ENCODE data around the gene ATXN7L1.
"Not testable (repeated sequence)": the region's sequence is repeated elsewhere in the genome, so short reads cannot be mapped to it uniquely, and the experiment has no call there.

Gene ATXN7L1

DNA sequence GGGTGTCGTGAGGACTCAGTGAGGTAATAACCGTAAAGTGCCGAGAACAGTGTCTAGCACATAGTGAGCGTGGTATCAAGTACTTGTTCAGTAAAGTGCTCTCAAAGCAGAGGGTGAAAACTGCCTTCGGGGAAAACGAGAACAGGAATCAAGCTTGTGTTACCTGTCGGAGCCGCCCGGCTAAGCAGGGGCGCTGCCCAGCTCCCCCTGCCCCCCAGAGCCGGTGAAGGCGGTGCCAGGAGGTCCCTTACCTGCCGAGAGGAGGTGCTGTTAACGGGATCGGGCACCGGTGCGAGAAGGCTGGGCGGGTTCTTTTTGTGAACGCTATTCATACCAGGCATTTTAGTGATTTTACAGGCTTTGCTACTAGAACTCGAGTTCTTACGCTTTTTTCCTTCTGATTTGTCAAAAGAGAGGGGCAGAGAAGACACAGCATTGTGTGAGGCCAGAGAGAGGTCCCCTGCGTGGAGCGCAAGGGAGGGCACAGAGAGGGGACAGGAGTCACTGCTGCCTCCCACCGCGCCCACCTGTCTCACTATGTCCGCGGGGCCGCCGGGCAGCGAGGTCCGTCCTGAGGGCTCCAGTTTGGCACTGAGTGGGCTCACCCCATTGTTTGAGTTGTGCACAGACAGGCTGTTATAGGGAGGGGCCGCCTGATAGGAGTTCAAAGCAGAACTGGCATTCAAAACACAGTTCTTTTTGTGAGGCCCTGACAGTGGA lies 262.6 kb downstream of the ATXN7L1 start:
- no peak for DNase-seq (ENCODE audit: low read depth)

DNA sequence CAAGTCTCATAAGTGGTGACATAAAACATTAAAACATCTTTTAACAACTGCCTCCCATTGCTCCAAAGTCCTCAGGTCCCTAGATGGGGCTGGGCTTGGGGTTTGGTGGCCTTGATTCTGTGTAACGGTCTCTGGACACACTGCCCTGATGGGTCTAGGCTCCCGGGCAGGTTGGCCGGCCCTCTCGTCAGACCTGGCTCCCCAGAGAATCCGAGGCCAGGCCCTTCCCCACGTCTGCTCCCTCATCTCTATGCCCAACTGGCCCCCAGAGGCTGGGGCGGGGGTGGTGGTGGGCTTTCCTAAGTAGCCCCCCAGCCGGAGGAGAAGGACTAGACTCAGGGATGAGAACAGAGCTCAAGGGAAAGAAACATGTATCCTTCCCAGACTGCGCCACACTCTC lies 263.6 kb downstream of the ATXN7L1 start:
- no peak for DNase-seq (ENCODE audit: low read depth)

DNA sequence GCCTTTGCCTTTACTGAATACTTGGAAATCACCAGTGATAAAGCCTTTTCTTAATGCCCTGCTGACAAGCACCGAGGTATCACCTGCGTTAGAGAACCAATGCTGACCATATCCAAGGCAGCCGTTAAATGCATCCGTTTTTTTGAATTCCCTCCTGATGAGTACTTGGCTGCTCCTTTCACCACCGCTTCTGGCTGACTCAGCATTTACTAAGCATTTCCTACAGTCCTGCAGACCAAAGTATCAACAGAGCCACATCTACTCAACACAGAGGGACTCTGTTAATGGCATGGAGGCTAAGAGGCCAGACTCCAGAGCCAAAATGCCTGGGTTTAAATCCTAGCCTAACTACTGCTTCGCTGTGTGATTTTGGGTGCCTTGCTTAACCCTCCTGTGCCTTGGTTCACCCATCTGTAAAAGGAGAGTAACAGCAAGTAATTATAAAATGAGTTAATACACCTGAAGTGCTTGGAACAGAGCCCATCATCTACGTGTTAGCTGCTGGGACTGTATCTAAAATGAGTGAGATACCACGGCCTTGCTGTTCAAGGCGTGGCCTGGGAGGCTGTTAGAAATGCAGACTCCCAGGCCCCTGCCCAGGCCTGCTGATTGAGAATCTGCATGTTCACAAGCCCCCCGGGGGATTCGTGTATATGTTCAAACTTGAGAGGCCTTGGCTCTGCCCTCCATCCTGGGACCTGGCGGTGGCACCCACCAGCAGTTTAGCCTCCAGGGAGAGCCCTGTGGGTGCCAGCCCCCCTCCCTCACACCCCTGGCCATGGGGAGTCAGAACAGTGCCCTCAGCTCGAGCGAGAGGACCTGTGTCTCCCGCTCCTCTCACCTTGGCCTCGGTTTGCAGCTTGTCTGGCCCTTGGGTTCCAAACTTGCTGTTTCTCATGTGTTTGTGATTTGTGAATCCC lies 264.3 kb downstream of the ATXN7L1 start:
- peak; percentile 42 for DNase-seq (ENCODE audit: low read depth)

DNA sequence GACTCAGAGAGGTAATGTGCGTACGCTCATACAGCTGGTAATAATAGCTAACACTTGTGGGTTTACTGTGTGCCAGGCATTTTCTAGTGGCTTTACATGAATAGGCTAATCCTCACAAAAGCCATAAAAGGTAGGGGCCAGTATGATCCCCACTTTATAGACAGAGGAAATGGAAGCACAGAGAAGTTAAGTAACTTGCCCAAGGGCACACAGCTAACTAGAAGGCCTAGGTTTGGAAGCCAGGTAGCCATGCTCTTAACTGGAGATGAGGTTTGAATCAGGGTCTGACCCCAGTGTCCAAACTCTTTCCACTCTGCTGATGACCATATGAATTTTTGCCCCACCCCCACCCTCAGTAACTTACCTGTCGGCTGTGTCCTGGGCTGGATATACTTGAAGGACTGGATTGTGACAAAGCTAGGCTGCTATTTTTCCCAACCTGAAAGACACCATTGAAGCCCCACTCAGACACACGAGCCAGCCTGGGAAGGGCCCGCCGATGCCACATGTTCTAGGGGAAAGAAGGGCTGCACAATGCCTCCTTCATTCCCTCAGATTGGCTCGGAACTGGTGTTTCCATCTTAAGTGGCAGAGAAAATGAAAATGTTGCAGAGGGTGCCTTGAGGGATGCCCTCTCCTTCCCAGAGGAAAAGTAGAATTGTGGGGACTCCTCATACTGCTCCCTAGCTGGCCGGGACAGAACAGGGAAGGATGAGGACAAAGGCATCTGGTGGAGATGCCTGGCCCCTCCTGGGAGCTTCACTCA lies 266.1 kb downstream of the ATXN7L1 start:
- DNase-seq (ENCODE audit: low read depth), result no peak

DNA sequence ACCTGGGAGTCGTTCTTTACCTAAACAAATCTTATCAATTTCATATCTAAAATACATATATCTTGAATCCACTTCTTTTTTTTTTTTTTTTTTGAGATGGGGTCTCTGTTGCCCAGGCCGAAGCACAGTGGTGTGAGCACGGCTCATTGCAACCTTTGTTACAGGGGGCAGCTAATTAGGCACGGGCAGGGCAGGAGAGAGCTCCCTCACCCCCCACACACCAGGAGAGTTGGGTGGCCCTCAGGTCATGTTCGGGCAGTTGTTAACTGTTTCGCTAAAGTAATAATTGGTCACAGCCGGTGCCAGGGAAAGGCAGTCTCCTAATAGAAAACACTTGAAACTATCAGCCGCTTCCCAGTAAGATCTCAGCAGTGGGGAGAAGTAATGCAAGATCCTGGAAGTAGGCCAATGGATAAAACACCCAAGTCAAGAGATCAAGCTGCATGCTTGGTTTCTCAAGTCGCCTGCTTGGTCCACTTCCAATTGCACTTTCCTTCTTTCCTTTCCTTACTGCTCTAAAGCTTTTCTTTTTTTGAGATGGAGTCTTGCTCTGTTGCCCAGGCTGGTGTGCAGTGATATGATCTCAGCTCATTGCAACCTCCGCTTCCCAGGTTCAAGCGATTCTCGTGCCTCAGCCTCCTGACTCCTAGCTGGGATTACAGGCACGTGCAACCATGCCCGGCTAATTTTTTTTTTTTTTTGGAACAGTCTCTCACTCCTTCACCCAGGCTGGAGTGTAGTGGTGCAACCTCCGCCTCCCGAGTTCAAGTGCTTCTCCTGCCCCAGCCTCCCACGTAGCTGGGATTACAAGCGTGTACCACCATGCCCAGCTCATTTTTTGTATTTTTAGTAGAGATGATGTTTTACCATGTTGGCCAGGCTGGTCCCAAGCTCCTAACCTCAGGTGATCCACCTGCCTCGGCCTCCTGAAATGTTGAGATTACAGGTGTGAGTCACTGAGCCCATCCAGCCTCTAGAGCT lies 273.8 kb downstream of the ATXN7L1 start:
- peak; percentile 56 for DNase-seq (ENCODE audit: low read depth)

DNA sequence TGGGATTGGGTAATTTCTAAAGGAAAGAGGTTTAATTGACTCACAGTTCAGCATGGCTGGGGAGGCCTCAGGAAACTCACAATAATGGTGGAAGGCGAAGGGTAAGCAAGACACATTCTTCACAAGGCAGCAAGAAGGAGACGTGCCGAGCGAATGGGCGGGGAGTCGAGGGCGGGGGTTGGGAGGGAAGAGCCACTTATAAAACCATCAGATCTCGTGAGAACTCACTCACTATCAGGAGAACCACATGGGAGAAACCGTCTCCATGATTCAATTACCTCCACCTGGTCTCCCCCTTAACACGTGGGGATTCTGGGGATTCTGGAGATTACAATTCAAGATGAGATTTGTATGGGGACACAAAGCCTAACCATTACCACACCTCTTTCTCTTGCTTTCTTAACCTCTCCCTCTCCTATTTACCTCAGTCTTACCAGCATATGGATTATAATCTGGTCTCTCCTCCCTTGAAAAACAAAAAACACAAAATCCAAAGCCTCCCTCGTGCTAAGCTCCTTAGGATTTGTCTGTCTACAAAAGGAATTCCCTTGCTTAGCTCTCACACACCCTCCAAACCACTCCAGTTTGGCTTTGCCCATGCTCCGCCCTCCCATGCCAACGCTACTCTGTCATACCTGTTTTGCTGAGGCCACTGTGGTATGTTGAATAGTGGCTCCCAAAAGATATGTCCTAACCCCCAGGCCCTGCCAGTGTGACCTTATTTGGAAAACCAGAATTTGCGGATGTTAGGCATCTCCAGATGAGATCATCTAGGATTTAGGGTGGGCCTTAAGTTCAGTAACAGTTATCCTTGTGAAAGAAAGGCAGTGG lies 275.5 kb downstream of the ATXN7L1 start:
- DNase-seq (ENCODE audit: low read depth), result peak; percentile 20

DNA sequence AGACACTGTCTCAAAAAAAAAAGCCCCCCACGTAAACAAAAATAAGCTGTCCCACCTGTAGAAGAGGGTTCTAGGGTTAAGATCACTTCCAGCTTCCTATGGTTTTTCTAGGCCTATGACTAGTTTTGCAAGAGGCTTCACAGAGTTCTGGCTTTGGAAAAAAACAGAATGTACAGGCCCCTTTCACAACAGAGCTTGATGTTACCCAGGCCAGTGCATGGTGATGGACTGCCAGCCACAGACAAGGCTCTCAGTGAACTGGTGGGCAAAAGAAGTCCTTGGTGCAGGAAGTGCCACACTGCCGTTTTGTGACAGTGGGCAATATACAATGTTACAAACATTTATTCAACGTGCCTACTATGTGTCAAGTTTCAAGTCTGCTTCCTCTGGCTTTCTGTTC lies 276.8 kb downstream of the ATXN7L1 start:
- peak; percentile 76 for DNase-seq (ENCODE audit: low read depth)

DNA sequence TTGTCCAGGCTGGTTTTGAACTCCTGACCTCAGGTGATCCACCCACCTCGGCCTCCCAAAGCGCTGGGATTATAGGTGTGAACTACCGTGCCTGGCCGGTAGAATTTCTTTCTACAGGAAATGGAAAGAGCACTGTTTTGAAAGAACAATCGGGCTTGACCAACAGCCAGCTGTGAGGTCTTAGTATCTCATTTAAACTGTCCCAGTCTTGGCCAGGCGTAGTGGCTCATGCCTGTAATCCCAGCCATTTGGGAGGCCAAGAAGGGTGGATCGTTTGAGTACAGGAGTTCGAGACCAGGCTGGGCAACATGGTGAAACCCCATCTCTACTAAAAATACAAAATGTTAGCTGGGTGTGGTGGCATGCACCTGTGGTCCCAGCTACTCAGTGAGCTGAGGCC lies 277.3 kb downstream of the ATXN7L1 start:
- not testable (repeated sequence) for DNase-seq (ENCODE audit: low read depth)

DNA sequence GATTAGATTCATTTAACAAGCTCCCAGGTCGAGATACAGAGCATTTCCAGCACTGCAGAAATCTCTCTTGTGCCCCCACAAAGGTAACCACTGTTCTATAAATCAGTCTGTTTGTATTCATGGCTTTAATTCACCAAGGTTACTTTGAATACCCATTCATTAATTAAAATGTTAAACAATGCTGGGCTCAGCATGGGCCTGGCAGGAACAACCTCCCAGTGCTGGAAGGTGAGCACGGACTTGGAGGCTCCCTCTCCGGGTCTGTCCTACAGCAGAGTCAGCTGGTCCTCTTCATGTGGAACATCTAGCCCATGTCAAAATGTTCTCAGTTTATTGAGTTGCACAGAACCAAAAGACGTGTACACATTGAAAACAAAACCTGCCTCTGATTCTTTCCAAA lies 279.5 kb downstream of the ATXN7L1 start:
- no peak for DNase-seq (ENCODE audit: low read depth)

DNA sequence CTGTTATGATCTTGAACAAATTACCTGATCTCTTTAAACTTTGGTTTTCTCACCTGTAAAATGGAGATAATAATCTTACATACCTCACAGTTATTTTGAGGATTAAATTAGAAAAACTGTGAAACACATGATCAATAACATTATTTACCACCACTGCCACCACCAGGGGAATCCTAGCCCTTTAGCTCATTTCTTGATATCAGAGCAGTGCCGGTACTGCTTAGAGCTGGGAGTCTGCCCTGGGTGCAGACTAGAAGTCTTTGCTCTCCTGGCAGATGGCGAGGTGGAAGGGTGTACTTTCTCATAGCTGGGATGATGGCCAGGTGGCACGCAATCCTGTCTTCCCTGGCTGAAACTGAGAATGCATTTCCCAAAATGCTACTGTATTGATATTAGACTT lies 282.4 kb downstream of the ATXN7L1 start:
- DNase-seq (ENCODE audit: low read depth), result no peak

DNA sequence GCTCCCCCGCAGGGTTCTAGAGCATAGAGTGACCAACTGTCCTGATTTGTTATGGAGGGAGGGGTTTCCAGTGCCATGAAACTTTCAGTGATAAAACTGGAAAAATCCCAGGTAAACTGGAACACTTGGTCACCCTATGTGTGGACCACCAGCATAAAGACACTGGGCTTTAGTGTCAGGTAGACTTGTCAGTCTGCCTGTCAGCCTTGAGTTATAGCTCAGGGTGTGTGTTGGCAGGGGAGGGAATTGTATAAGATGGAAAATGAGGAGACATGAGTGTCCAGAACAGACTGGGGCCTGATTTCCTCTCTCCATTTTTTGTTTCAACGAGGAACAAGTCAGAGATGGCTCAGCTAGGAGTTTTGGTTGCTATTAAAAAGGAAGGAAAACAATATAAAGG lies 284.9 kb downstream of the ATXN7L1 start:
- no peak for DNase-seq (ENCODE audit: low read depth)

DNA sequence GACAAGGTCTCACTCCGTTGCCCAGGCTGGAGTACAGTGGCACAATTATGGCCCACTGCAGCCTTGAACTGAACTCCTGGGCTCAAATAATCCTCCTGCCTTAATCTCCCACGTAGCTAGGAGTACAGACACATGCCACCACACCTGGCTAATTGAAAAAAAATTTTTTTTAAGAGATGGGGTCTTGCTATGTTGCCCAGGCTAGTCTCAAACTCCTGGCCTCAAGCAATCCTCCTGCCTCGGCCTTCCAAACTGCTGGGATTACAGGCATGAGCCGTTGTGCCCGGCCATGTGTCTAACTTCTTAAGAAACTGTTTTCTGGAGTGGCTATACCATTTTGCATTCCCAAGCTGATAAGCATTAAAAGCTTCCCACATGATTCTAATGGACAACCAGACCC lies 285.6 kb downstream of the ATXN7L1 start:
- DNase-seq (ENCODE audit: low read depth), result no peak

DNA sequence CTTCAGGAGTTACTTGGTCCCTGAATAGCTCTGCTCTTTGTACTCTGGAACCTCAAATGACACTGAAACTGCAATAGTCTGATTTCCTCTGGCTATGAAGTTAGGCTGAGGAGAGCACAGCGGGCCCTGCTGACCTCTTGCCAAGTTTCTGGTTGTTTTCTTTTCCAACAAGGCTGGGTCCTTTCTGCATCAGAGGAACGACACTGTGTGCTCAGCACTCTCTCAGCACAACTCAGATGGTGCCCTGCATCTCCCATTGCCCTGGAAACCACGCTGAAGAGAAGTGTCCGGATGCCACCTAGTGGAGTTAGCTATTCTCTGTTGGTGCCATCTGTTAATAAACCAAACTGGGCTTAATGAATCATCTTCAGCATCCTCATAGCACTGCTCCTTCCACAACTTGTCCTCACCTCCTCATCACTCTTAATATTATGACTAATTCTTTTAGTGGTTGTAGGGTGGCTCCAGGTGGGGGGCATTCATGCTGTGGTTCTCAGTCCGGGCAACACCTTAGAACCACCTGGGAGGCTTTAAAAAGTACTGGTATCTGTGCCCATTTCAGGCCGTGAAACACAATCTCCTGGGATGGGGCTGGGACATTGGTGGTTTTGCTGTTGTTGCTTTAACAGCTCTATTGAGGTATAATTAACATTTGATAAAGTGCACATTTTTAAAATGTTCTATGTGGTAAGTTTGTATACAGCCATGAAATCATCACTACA lies 286.9 kb downstream of the ATXN7L1 start:
- DNase-seq (ENCODE audit: low read depth), result peak; percentile 73

DNA sequence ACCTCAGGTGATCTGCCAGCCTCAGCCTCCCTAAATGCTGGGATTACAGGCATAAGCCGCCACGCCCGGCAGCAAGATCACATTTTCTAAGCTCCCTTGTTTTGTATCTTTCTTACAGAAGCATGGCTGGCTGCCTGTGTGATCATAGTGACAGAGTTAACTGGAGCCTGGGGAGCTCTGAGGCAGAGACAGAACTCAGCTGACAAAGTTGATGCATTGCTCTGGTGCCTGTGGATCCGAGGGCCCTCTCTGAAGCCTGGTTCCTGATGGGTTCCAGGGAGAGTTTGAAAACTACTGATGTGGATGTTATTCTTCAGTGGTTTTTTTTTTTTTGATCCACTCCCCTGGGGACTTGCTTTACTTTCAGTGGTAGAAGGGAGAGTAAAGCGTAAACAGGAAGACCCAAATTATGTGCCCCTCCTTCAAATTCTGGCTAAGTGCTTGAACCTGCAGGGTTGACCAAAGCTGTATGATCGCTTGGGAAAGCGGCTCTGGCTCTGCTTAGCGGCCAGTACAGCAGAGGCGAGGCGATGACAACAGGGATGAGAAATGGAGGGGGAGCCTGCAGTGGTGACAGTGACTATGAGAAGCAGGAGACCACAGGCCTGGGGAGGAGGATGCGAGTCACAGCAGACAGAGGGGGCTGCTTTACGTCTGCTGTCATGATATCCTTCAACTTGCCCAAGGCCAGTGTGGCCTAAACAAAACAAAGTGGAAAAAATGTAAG lies 288.3 kb downstream of the ATXN7L1 start:
- no peak for DNase-seq (ENCODE audit: low read depth)

DNA sequence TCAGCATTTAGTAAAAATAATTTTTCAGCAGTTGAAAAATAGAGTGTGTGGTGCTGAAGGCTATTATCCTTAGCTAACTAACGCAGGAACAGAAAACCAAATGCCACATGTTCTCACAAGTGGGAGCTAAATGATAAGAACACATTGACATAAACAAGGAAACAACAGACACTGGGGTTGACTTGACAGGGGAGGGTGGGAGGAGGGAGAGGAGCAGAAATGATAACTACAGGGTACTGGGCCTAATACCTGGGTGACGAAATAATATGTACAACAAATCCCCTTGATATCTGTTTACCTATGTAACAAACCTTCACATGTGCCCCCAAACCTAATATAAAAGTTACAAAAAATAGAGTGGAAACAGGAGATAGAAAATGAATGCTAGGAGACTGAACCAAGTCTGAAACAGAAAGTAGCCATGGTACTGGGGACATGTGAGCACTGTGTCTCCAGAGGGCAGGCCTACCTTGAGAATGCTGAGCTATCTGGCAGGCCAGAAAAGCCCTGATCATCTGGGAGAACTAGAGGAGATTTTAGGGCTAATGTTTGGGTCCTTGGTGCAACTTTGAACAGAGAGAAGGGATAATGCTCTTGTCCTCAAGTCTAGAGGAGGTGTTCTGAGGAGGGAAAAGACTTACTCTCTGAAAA lies 290.4 kb downstream of the ATXN7L1 start:
- no peak for DNase-seq (ENCODE audit: low read depth)

DNA sequence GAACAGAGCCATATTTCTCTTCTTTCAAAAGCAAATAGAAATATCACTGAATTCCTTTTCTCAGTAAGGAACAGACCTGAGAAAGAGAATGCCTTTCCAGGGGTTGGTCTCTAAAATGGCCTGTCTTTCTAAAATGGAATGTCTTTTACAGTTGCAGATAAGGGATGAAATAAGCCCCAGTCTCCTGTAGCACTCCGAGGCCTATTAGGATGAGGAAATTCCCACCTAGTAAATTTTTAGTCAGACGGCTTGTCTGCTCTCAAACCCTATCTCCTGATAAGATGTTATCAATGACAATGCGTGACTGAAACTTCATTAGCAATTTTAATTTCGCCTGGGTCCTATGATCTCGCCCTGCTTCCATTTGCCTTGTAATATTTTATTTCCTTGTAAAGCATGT lies 292.2 kb downstream of the ATXN7L1 start:
- DNase-seq (ENCODE audit: low read depth), result no peak

DNA sequence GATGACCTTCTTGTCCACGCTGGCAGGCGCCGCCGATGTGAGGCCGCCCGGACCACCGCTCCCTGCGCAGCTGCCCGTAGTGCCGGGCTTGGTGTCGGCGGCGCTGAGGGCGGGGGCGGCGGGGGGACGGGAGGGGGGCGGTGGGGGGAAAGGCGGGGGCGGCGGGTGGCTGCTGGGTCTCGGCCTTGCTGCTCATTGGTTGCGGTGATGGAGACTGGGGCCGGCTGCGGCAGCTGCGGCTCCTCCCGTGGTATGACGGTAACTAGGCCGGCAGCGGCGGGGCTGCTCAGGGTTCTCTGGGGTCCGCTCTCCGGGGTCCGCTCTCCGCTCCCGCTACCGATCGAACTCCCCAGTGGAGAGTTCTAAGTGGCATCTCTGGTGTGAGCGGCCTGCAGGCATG lies 293.3 kb downstream of the ATXN7L1 start:
- DNase-seq (ENCODE audit: low read depth), result no peak

DNA sequence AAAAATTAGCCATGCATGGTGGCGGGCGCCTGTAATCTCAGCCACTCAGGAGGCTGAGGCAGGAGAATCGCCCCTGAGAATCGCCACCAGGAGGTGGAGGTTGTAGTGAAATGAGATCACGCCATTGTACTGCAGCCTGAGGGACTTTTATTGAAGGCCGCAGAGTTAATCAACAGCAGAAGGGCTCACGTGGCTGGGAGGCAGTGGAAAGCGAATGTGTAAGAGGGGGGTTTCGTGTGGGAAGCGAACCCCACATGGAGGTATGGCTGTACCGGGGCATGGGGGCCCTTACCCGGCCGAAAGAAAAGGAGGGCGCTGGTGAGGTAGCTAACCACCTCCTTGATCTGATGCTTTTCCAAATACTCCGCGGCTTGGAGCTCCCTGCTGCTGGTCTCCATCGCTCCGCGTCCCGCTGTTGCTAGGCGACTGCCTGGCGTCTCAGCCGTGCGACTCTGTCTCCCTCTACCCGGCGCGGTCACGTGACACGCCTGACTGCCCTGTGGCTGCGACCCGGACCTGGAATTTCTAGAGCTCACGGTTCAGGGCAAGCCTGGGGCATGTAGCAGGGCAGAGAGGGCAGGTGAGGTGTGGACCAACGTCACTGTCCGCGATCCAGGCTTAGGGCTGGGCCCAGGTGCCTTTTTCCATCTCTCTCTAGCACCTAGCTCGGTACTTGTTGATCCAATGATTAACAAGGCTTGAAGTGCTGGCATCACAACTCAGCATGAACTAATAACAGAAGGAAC lies 295.2 kb downstream of the ATXN7L1 start, which contains the start of gene EFCAB10:
EFCAB10 (minus strand) TSS at position 428 of the 746 bp plus-strand sequence; CDS start at position 398, 30 bp downstream.
- peak; percentile 29 for DNase-seq (ENCODE audit: low read depth)
